ENCODE measurements around the gene THAP3.

DNA sequence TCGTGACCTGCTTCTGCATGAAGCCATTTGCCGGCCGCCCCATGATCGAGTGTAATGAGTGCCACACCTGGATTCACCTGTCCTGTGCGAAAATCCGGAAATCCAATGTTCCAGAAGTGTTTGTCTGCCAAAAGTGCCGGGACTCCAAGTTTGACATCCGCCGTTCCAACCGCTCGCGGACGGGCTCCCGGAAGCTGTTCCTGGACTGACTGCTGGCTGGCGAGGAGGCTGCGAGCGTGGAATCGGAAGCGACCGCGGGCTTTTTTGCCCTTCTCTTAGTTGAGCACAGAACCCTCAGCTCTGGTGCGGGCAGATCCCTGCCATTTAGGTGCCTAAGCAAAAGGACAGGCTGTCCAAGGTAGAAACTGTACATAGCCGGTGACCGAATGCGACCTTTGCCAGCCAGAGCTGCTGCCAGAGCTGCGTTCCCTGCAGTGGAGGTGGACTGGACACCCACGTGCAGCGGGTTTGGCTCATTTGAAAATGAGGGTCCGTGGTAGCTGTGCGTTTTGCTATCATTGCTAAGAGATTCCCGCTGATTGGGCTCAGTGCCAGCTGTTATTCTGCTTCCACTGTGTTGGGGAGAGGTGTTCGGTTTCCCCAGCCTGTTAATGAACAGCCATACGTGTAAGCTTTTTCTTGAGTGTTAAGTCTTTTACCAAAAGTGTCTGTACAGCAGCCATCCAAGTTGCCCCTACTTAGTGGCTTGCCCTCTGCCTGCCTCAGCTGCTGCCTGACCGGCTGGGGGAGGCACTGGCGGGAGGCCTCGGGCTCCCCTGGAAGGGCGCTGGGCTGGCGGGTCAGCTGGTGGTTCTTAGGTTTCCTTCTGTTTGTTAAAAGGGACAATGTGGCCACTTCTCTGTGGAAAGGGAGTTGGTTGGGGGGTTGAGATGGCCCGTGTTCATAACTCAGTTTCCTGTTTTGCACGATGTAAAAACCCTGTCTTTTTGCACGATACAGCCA is 3.0 kb upstream of the THAP3 start:
- TF ChIP-seq, protein P1, sequence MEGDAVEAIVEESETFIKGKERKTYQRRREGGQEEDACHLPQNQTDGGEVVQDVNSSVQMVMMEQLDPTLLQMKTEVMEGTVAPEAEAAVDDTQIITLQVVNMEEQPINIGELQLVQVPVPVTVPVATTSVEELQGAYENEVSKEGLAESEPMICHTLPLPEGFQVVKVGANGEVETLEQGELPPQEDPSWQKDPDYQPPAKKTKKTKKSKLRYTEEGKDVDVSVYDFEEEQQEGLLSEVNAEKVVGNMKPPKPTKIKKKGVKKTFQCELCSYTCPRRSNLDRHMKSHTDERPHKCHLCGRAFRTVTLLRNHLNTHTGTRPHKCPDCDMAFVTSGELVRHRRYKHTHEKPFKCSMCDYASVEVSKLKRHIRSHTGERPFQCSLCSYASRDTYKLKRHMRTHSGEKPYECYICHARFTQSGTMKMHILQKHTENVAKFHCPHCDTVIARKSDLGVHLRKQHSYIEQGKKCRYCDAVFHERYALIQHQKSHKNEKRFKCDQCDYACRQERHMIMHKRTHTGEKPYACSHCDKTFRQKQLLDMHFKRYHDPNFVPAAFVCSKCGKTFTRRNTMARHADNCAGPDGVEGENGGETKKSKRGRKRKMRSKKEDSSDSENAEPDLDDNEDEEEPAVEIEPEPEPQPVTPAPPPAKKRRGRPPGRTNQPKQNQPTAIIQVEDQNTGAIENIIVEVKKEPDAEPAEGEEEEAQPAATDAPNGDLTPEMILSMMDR (conservative IDR thresholded peaks at IDR 0.05; ENCODE audit: low read depth, low read length), result no peak
- TF ChIP-seq EZH2 (IDR thresholded peaks at IDR 0.05; ENCODE audit: low read length, unreplicated experiment) (no peak), EZH2phosphoT487 (IDR thresholded peaks at IDR 0.05; ENCODE audit: borderline replicate concordance, low read length) (no peak)
